GM08714 (cell line): ENCODE data around the gene MPZL2.

Experiments
- H3K4me3 ChIP-seq: fragments of 200-500 bp; sonication (Bioruptor generic); 2 replicates; pipeline ENCODE4 v1.5.1; 2014; ENCODE audit warnings: mild to moderate bottlenecking, low read length, inconsistent platforms
- ZNF274 ChIP-seq: IDR thresholded peaks from 2 replicates; pipeline ENCODE4 v1.6.1; 2012; ENCODE audit warnings: mild to moderate bottlenecking, low read depth, low read length

Gene MPZL2

GRCh38 chr11:118212781-118213191, 51.3 kb downstream of the MPZL2 start:
- no peak for TF ChIP-seq ZNF274
- no peak overlapping the region for H3K4me3 ChIP-seq

DNA sequence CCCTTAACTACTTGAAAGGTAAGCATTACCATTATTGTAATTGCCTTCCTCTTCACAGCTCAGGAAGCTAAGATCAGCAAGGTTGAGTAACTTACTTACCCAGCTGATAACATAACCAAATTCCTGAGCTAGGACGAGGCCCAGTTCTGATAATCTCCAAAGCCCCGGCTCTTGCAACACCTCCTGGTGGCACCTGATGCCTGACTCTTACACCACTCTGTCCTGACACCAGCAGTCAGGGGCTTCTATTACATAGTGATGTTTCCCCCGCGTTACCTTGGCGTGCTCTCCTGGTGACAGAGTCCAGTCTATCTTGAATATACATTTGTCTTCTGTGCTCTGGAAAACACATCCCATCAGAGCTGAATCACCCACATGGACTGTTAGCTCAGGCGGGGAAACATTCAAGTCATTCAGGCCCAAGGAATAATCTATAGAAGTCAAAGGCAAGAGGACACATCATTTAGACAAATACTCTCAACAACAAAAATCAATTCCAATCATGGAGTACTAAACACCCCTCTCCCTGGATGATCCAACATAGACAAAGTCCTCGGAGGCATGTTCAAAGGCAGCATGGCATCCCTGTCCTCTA, 51.9 kb downstream of the MPZL2 start:
- TF ChIP-seq ZNF274 = no peak
- H3K4me3 ChIP-seq = no peak overlapping the region

DNA sequence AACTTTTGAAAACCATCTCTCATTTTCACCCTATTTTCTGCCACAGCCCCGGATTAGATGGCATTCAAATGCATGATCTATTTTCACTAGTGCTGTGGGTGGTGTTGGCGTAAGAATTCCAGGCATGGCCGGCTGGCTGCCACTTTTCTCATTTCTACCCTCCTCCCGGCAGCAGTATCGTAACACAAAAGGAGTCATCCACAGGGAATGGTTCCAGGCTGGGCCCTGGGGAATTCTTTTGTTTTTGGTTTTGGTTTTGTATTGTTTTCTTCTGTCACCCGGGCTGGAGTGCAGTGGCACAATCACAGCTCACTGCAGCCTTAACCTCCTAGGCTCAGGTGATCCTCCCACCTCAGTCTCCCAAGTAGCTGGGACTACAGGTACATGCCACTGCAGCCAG, 53.1 kb downstream of the MPZL2 start:
- no peak overlapping the region for H3K4me3 ChIP-seq
- TF ChIP-seq ZNF274 = no peak

DNA sequence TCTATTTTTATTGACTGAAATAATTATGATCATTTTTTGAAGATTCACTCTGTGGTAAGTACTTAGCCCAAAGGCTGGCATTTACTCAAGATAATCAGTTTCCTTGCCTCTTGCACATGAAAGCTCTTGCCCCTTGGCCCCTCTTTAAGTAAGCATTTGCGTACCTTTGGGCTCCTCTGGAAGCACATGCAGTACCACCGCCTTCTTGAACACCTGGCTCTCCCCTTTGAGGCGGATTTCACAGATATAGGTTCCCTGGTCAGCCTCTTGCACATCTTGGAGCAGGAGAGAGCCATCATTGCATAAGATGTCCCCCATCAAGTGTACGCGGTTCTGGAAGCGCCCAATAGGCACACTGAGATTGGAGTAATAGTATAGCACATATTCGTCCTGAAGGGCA, 53.8 kb downstream of the MPZL2 start:
- TF ChIP-seq ZNF274 = no peak
- H3K4me3 ChIP-seq = no peak overlapping the region

DNA sequence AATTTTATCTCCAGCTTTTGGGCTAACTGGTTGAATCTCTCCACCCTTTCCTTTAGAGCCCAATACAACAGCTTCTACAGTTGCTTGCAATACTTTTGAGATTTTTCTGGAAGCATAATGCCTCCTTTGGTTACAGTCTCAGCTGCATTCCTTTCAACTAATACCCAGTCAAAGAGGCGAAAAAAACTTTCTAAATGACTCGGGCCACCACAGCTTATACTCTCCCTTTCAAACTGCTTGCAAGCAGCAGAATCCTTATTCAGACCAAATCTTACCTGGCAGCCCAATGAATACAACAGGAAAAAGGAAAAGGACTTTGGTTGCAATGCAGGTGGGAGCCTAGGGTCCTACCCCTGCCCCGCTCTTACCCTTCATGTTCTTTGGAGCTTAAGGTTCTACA, 55.1 kb downstream of the MPZL2 start:
- no peak for TF ChIP-seq ZNF274
- H3K4me3 ChIP-seq = no peak overlapping the region

- TF ChIP-seq ZNF274 = no peak
- H3K4me3 ChIP-seq = no peak overlapping the region
Observed at GRCh38 chr11:118207079-118207478, 57.0 kb downstream of the MPZL2 start.

- H3K4me3 ChIP-seq = no peak overlapping the region; the same call in 1 of the 2 replicates
Observed at GRCh38 chr11:118206391-118207031, 57.6 kb downstream of the MPZL2 start.

GRCh38 chr11:118205606-118206378, 58.3 kb downstream of the MPZL2 start:
- TF ChIP-seq ZNF274 = no peak
- no peak overlapping the region for H3K4me3 ChIP-seq

More at GRCh38 chr11:118206391-118207031, 57.6 kb downstream of the MPZL2 start:
- TF ChIP-seq ZNF274 = no peak
